Astrocyte (in vitro differentiated cells and primary cell): Measurements from ENCODE around the gene SND1. TPM values are rescaled to one million over a fixed set of nuclear protein-coding genes. Genes with fewer than 3 reads are reported as not detected.

Experiments used
- DNase-seq: peaks from one replicate; pipeline ENCODE4 v3.0.0-alpha.2; 2010; ENCODE audit warnings: low read depth
- FAIRE-seq: peaks from 2 replicates; lab custom pipeline; 2011; peaks lifted over from hg19 to GRCh38; lab: Jason Lieb, UNC
- H2AFZ ChIP-seq: 2 replicates; pipeline ENCODE4 v1.6.0; 2012; ENCODE audit warnings: low read depth, low read length, inconsistent platforms
- H3K27ac ChIP-seq: 2 replicates; pipeline ENCODE4 v1.5.1; 2011; ENCODE audit warnings: low read depth, low read length, inconsistent platforms
- H3K27me3 ChIP-seq: 2 replicates; pipeline ENCODE4 v1.6.0; 2011; ENCODE audit warnings: low read length, inconsistent platforms; ENCODE audit not compliant: insufficient read depth
- H3K36me3 ChIP-seq: 2 replicates; pipeline ENCODE4 v1.5.1; 2011; ENCODE audit warnings: low read length, inconsistent platforms; ENCODE audit not compliant: insufficient read depth
- H3K4me1 ChIP-seq: 2 replicates; pipeline ENCODE4 v1.5.1; 2011; ENCODE audit warnings: low read length, inconsistent platforms; ENCODE audit not compliant: insufficient read depth
- H3K4me2 ChIP-seq: 2 replicates; pipeline ENCODE4 v1.6.0; 2012; ENCODE audit warnings: low read length, inconsistent platforms
- H3K4me3 ChIP-seq: 2 replicates; pipeline ENCODE4 v1.5.1; 2011; ENCODE audit warnings: low read depth, mild to moderate bottlenecking, low read length, inconsistent platforms; ENCODE audit not compliant: insufficient read depth
- H3K79me2 ChIP-seq: 2 replicates; pipeline ENCODE4 v1.6.0; 2012; ENCODE audit warnings: mild to moderate bottlenecking, low read length, inconsistent platforms; ENCODE audit not compliant: insufficient read depth
- H3K9ac ChIP-seq: 2 replicates; pipeline ENCODE4 v1.6.0; 2012; ENCODE audit warnings: mild to moderate bottlenecking, low read length, inconsistent platforms
- H3K9me3 ChIP-seq: 2 replicates; pipeline ENCODE4 v1.5.1; 2012; ENCODE audit warnings: low read depth, mild to moderate bottlenecking, low read length, inconsistent platforms; ENCODE audit not compliant: insufficient read depth
- H4K20me1 ChIP-seq: 2 replicates; pipeline ENCODE4 v1.6.0; 2012; ENCODE audit warnings: low read length, inconsistent platforms; ENCODE audit not compliant: insufficient read depth
- H3K27ac Mint-ChIP-seq: one replicate; pipeline ENCODE4 v1.8.0; 2021; ENCODE audit warnings: mild to moderate bottlenecking, mixed read lengths; ENCODE audit not compliant: unreplicated experiment
- H3K27me3 Mint-ChIP-seq: one replicate; pipeline ENCODE4 v1.8.0; 2021; ENCODE audit warnings: low read depth, mixed read lengths; ENCODE audit not compliant: unreplicated experiment
- H3K36me3 Mint-ChIP-seq: one replicate; pipeline ENCODE4 v1.8.0; 2021; ENCODE audit warnings: low read depth, mixed read lengths; ENCODE audit not compliant: unreplicated experiment
- H3K4me1 Mint-ChIP-seq: one replicate; pipeline ENCODE4 v1.8.0; 2021; ENCODE audit warnings: low read depth, mixed read lengths; ENCODE audit not compliant: unreplicated experiment
- H3K4me3 Mint-ChIP-seq: one replicate; pipeline ENCODE4 v1.8.0; 2021; ENCODE audit warnings: mild to moderate bottlenecking, moderate library complexity, mixed read lengths; ENCODE audit not compliant: unreplicated experiment
- H3K9me3 Mint-ChIP-seq: one replicate; pipeline ENCODE4 v1.8.0; 2021; ENCODE audit warnings: mild to moderate bottlenecking, mixed read lengths; ENCODE audit not compliant: unreplicated experiment
- EZH2 ChIP-seq: IDR thresholded peaks from 2 replicates; pipeline ENCODE4 v1.6.1; 2012; ENCODE audit warnings: mild to moderate bottlenecking, low read length, inconsistent platforms; ENCODE audit not compliant: insufficient read depth
- total RNA-seq: library from RNA; stranded (reverse); gene quantifications from 2 replicates; pipeline ENCODE4 v1.2.1, GENCODE V29; 2021
- TF ChIP-seq, protein P1 (sequence below): IDR thresholded peaks from 2 replicates; pipeline ENCODE4 v1.5.1; 2011; ENCODE audit warnings: low read depth, mild to moderate bottlenecking, inconsistent platforms, low read length, moderate library complexity; ENCODE audit not compliant: insufficient read depth

Gene SND1
- total RNA-seq, 1 donor from 2014 or later = 267 TPM

DNA sequence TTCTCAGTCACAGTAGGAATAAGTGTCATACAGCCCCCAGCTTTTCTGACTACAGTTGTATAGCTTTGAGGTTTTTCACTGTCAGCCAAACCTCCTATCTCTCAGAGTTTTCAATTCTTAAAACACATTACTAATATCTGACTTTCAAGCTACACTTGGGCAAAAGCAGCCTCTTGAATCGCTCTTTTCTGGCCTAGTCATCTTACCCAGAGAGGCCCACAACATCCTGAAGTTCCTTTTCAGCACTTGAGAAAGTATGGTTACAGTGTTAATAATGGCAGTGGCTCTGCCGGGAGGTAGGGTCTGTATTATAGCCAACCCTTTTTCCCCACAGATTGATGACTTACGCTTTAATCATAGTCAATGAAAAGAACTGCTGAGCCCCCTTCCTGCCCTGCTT is 198.2 kb downstream of the SND1 start:
- H3K9ac ChIP-seq = no peak overlapping the region
- Mint-ChIP-seq H3K9me3 (no peaks in the 10 kb centered on the region), H3K4me1 (peaks cover 35% of the 10 kb centered on the region), H3K27ac (no peak overlapping the region), H3K4me3 (no peak overlapping the region), H3K36me3 (peaks cover 11% of the 10 kb centered on the region), H3K27me3 (no peaks in the 10 kb centered on the region)
- H3K4me1 ChIP-seq = peaks cover 14% of the 10 kb centered on the region
- no peak for TF ChIP-seq EZH2
- TF ChIP-seq, protein P1, sequence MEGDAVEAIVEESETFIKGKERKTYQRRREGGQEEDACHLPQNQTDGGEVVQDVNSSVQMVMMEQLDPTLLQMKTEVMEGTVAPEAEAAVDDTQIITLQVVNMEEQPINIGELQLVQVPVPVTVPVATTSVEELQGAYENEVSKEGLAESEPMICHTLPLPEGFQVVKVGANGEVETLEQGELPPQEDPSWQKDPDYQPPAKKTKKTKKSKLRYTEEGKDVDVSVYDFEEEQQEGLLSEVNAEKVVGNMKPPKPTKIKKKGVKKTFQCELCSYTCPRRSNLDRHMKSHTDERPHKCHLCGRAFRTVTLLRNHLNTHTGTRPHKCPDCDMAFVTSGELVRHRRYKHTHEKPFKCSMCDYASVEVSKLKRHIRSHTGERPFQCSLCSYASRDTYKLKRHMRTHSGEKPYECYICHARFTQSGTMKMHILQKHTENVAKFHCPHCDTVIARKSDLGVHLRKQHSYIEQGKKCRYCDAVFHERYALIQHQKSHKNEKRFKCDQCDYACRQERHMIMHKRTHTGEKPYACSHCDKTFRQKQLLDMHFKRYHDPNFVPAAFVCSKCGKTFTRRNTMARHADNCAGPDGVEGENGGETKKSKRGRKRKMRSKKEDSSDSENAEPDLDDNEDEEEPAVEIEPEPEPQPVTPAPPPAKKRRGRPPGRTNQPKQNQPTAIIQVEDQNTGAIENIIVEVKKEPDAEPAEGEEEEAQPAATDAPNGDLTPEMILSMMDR = no peak
- DNase-seq (peak; percentile 59), FAIRE-seq (no peak)
- H3K36me3 ChIP-seq = no peaks in the 10 kb centered on the region
- H3K79me2 ChIP-seq = peaks cover 5% of the 10 kb centered on the region
- H4K20me1 ChIP-seq = peaks cover 81% of the 10 kb centered on the region
- no peak overlapping the region for H3K4me2 ChIP-seq
- no peaks in the 10 kb centered on the region for H3K27me3 ChIP-seq
- no peak overlapping the region for H3K27ac ChIP-seq
- H3K9me3 ChIP-seq = no peaks in the 10 kb centered on the region
- no peak overlapping the region for H2AFZ ChIP-seq
- H3K4me3 ChIP-seq = no peak overlapping the region

DNA sequence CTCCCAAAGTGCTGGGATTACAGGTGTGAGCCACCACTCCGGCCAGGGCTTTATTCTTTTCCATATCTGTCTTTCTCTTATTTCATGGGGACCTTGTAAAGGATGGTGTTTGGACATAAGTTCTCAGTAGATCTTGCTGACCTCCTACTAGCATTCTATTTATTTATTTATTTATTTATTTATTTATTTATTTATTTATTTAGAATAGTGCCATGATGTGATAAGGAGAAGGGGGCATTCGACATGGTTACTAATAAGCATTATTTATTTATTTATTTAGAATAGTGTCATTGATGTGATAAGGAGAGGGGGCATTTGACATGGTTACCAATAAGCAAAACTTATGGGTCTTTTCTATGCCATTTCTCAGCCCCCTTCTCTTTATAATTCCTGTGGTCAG is 202.4 kb downstream of the SND1 start:
- peaks cover 9% of the 10 kb centered on the region for H3K36me3 Mint-ChIP-seq
- no peak overlapping the region for H3K4me3 Mint-ChIP-seq
- no peaks in the 10 kb centered on the region for H3K27me3 ChIP-seq
- H3K27ac Mint-ChIP-seq = no peak overlapping the region
- H3K27ac ChIP-seq = no peak overlapping the region
- no peak overlapping the region for H3K4me3 ChIP-seq
- no peak overlapping the region for H3K4me2 ChIP-seq
- no peaks in the 10 kb centered on the region for H3K9me3 ChIP-seq
- peaks cover 29% of the 10 kb centered on the region for H3K4me1 Mint-ChIP-seq
- H2AFZ ChIP-seq = no peak overlapping the region
- no peak for FAIRE-seq
- peaks cover 9% of the 10 kb centered on the region for H3K79me2 ChIP-seq
- peaks cover 86% of the 10 kb centered on the region for H4K20me1 ChIP-seq
- H3K27me3 Mint-ChIP-seq = no peaks in the 10 kb centered on the region
- no peaks in the 10 kb centered on the region for H3K36me3 ChIP-seq
- DNase-seq = no peak
- no peak overlapping the region for H3K9ac ChIP-seq
- no peaks in the 10 kb centered on the region for H3K9me3 Mint-ChIP-seq
- no peak for TF ChIP-seq EZH2
- TF ChIP-seq, protein P1 = no peak
- peaks cover 6% of the 10 kb centered on the region for H3K4me1 ChIP-seq

DNA sequence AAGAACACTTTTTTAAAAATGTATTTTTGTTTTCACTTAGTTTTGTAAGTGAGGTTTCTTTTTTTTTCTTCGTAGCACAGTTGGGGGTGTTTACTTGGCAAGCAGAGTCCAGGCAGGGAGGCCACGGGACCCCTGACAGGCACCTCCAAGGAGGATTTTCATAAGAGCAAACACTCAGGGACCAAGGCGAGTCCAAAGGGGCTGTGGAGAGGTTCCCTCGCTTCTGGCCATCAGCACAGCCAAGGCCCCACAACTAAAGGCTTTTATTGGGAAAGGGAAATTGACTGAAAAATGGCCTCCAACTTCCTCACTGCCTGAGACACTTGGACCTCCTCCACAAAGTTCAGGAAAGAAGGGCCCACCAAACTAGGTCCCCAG is 205.5 kb downstream of the SND1 start:
- no peak overlapping the region for H3K27ac ChIP-seq
- Mint-ChIP-seq H3K27me3 (no peaks in the 10 kb centered on the region), H3K4me1 (peaks cover 23% of the 10 kb centered on the region), H3K9me3 (no peaks in the 10 kb centered on the region), H3K36me3 (peaks cover 8% of the 10 kb centered on the region), H3K27ac (no peak overlapping the region), H3K4me3 (no peak overlapping the region)
- DNase-seq (no peak), FAIRE-seq (no peak)
- no peaks in the 10 kb centered on the region for H3K36me3 ChIP-seq
- no peaks in the 10 kb centered on the region for H3K9me3 ChIP-seq
- peaks cover 20% of the 10 kb centered on the region for H3K79me2 ChIP-seq
- no peak overlapping the region for H3K4me3 ChIP-seq
- H2AFZ ChIP-seq = no peak overlapping the region
- peaks cover 91% of the 10 kb centered on the region for H4K20me1 ChIP-seq
- no peak for TF ChIP-seq EZH2
- TF ChIP-seq, protein P1 = no peak
- H3K27me3 ChIP-seq = no peaks in the 10 kb centered on the region
- H3K9ac ChIP-seq = no peak overlapping the region
- H3K4me2 ChIP-seq = no peak overlapping the region
- H3K4me1 ChIP-seq = no peaks in the 10 kb centered on the region
